Activated CD8-positive, alpha-beta memory T cell treated with anti-CD3 and anti-CD28 coated beads, Interleukin-2, amount 50 U/mL, for 1 hour (primary cell): ENCODE results near the gene DHRS9.
"Not testable (repeated sequence)": the region's sequence is repeated elsewhere in the genome, so short reads cannot be mapped to it uniquely, and the experiment has no call there.

Experiments used
- DNase-seq: peaks from one replicate; pipeline ENCODE4 v3.0.0-alpha.2; 2020; ENCODE audit errors: extremely low read depth

The DHRS9 gene

GRCh38 chr2:169095621-169096105 is 26.3 kb downstream of the DHRS9 start:
- no peak for DNase-seq

GRCh38 chr2:169104848-169105247 is 35.5 kb downstream of the DHRS9 start:
- DNase-seq, result no peak

- no peak for DNase-seq
Measured at GRCh38 chr2:169105476-169105875, 36.1 kb downstream of the DHRS9 start.

GRCh38 chr2:169106134-169106533 is 36.8 kb downstream of the DHRS9 start:
- no peak for DNase-seq

GRCh38 chr2:169106563-169107545 is 37.5 kb downstream of the DHRS9 start:
- no peak for DNase-seq

- peak; percentile 13 for DNase-seq
Measured at GRCh38 chr2:169107645-169108044, 38.3 kb downstream of the DHRS9 start.

GRCh38 chr2:169108099-169108884 is 38.9 kb downstream of the DHRS9 start:
- no peak for DNase-seq

- peak; percentile 53 for DNase-seq
Measured at GRCh38 chr2:169109502-169110409, 40.4 kb downstream of the DHRS9 start.

GRCh38 chr2:169110419-169110818 is 41.1 kb downstream of the DHRS9 start:
- no peak for DNase-seq

GRCh38 chr2:169110916-169111315 is 41.6 kb downstream of the DHRS9 start:
- no peak for DNase-seq

- DNase-seq, result no peak
Measured at GRCh38 chr2:169112841-169113240, 43.5 kb downstream of the DHRS9 start.

GRCh38 chr2:169114056-169114455 is 44.7 kb downstream of the DHRS9 start:
- no peak for DNase-seq

GRCh38 chr2:169116327-169116726 is 47.0 kb downstream of the DHRS9 start:
- DNase-seq, result no peak

- DNase-seq, result no peak
Measured at GRCh38 chr2:169116993-169117392, 47.6 kb downstream of the DHRS9 start.

GRCh38 chr2:169118060-169118459 is 48.7 kb downstream of the DHRS9 start:
- DNase-seq, result no peak

- DNase-seq, result no peak
Measured at GRCh38 chr2:169119123-169119760, 49.9 kb downstream of the DHRS9 start.

- DNase-seq, result no peak
Measured at GRCh38 chr2:169119851-169120250, 50.5 kb downstream of the DHRS9 start.

- DNase-seq, result no peak
Measured at GRCh38 chr2:169129703-169130243, 60.4 kb downstream of the DHRS9 start.

- DNase-seq, result no peak
Measured at GRCh38 chr2:169131587-169132512, 62.5 kb downstream of the DHRS9 start.

GRCh38 chr2:169134272-169134671 is 64.9 kb downstream of the DHRS9 start:
- not testable (repeated sequence) for DNase-seq
